KBM-7 (cell line): ENCODE data around the gene SCAPER.

Experiments used
- DNase-seq: peaks from one replicate; pipeline ENCODE4 v3.0.0-alpha.2; 2015
- in situ Hi-C: fragments of 300-500 bp; cut with MboI; formaldehyde crosslinking; loops from 2 replicates; pipeline ENCODE4 v1.14.3; 2020; ENCODE audit warnings: low sequenced_read_pairs, low pct_unique_long_range_greater_than_20kb, mixed read lengths

The SCAPER gene

DNA sequence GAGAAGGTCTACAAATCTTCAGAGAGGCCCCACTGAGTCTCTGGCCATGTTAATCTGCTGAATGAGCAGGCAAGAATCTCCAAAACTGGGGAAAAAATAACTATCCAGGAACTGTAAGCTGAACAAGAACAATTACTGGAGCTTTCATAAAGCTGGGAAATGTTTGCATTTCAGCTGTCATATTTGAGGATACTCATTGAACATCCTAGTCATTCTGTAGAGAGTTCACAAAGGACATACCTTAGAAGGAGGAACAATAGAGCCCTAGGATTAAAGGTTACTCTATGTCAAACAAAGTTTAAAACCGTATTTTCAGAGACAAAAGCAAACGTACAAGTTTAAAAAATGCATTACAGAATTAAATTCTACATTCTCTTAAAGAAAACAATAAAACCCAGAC lies 257.5 kb downstream of the SCAPER start:
- DNase-seq = no peak
- in situ Hi-C loops = no loop called here

- in situ Hi-C loops = no loop called here
- DNase-seq = no peak
Observed at GRCh38 chr15:76644646-76645045, 260.5 kb downstream of the SCAPER start.

DNA sequence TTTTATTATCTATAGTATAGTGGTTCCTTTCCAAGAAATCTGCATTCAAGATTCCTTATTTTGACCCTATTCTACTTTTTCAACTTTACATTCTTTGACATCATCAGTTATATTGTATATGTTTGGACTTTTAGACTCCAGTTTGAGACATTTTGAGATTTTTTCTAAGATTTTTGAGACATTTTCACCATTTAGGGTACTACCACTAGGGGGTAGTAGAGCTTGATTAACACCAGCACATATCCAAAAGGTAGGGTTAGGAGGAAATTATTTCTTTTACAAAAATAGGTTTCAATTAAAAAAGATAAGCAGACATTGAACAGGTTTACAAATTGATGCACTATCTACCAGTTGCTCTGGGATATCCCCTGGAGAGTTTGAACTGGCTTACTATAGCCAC lies 262.5 kb downstream of the SCAPER start:
- DNase-seq = peak; percentile 61
- in situ Hi-C loops = no loop called here

GRCh38 chr15:76637166-76637565 lies 268.0 kb downstream of the SCAPER start:
- DNase-seq = no peak
- in situ Hi-C loops = no loop called here

DNA sequence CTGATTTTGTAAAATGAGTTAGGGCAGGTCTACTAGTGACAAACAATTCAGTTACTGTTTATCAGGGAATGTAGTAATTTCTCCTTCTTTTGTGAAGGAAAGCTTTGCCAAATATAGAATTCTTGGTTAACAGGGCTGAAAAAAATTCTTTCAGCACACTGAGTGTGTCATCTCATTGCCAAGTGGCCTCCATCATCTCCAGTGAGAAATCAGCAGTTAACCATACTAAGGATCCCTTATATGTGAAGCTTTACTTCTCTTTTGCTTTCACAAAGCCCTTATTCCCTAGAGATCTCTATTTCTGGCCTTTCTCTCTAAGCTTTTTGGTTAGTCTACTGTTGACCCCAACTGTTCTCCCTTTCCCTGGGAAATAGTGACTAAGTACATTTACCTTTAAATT lies 269.1 kb downstream of the SCAPER start:
- in situ Hi-C loops = no loop called here

DNA sequence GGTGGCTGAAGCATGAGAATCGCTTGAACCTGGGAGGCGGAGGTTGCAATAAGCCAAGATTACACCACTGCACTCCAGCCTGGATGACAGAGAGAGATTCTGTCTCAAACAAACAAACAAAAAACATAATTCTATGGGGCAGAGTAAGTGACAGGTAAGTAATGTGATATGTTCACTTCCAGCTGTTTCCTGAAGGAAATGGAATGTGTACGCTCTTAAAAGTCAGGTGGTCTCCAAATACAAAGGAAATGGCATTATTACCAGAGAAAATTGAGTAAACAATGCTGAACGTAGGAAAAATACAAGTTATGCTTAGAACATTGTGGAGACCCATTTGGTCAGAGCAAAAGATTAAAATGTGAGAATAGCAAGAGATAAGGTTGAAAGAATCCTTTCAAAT lies 278.5 kb downstream of the SCAPER start:
- DNase-seq = no peak
- in situ Hi-C loops = no loop called here

More for the DNA sequence above, 269.1 kb downstream of the SCAPER start:
- no peak for DNase-seq

- no peak for DNase-seq
- in situ Hi-C loops = no loop called here
Observed at GRCh38 chr15:76625267-76625666, 279.9 kb downstream of the SCAPER start.

DNA sequence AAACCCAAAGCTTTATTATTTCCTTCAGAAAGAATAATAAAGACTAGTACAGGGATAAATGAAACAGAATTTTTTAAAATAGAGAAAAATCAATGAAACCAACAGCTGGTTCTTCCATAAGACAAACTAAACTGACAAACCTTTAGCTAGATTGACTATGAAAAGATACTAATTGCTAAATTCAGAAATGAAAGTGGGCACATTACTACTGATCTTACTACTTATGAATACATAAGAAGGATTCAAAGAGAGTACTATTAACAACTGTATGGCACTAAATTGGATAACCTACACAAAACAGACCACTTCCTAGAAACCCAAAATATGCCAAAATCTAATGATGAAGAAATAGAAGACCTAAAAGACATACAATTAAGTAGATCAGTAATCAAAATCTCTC lies 290.4 kb downstream of the SCAPER start:
- DNase-seq = no peak
- in situ Hi-C loops = no loop called here

- in situ Hi-C loops = loop anchor here (25.0 kb wide), 1 partner anchor 102 kb away; no protein-coding TSS in a partner anchor
Observed at GRCh38 chr15:76588811-76589747, 316.1 kb downstream of the SCAPER start.

GRCh38 chr15:76585576-76585897 lies 319.6 kb downstream of the SCAPER start:
- in situ Hi-C loops = loop anchor here (25.0 kb wide), 1 partner anchor 98 kb away; no protein-coding TSS in a partner anchor
- DNase-seq = no peak

More at GRCh38 chr15:76588811-76589747, 316.1 kb downstream of the SCAPER start:
- DNase-seq = no peak

GRCh38 chr15:76584868-76585575 lies 320.1 kb downstream of the SCAPER start:
- no peak for DNase-seq
- in situ Hi-C loops = loop anchor here (25.0 kb wide), 1 partner anchor 98 kb away; no protein-coding TSS in a partner anchor

DNA sequence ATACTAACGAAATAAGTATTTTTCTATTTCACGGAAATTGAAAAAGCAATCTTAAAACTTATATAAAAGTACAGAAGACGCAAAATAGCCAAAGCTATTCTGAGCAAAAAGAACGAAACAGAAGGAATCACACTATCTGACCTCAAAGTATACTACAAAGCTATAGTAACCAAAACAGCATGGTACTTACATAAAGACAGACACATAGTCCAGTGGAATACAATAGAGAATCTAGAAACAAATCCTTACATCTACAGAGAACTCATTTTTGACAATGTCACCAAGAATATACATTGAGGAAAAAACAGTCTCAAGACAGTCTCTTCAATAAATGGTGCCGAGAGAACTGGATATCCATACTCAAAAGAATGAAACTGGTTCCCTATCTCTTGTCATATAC lies 322.6 kb downstream of the SCAPER start:
- DNase-seq = no peak
- in situ Hi-C loops = loop anchor here (25.0 kb wide), 1 partner anchor 95 kb away; no protein-coding TSS in a partner anchor

DNA sequence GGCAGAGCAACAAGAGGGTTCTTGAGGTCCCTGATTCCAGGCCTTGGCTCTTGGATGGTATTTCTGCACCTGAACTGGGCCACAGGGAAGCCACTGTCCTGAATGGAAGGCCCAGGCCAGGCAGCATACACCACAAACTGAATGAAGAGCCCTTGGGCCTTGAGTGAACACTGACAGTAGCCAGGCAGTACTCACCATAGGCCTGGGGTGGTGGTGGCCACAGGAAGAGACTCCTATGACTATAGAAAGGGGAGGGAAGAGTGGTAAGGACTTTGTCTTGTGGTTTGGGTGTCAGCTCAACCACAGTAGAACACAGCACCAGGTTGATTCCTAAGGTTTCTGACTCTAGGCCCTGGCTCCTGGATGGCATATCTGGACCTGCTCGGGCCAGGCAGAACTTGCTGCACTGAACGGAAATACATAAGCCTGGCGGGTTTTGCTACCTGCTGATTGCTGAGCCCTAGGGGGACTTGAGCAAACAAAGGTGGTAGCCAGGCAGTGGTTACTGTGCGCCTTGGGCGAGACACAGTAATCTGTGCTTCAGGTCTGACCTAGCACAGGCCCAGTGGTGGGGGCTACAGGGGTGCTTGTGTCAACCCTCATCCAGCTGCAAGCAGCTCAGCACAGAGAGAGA lies 327.1 kb downstream of the SCAPER start:
- DNase-seq = no peak
- in situ Hi-C loops = loop anchor here (25.0 kb wide), 1 partner anchor 91 kb away; no protein-coding TSS in a partner anchor

DNA sequence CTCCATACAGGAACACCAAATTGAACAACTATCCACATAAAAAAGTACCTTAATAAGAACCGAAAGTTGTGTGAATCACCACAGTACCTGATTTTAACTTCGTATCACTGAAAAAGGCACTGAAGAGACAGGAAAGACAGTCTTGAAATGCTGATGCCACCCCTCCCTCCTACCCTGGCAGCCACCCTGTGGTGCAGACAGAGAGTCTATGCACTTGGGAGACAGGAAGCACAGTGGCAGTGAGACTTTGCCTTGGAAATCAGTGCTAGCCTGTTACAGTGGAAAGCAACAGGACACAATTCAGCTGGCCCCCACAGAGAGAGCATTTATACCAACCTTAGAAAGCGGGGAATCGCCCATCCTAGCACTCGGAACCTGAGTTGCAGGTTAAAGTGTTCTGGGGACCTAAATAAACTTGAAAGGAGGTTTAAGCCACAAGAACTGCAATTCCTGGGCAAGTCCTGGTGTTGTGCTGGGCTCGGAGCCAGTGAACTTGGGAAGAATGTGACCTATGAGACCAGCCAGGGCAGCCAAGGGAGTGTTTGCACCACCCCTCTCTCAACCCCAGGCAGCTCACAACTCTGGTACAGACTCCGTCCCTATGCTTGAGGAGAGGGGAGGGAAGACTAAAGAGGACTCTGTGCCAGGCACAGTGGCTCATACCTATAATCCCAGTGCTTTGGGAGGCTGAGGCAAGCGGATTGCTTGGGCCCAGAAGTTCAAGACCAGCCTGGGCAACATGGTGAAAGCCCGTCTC lies 328.4 kb downstream of the SCAPER start:
- DNase-seq = peak; percentile 24
- in situ Hi-C loops = loop anchor here (25.0 kb wide), 1 partner anchor 89 kb away; no protein-coding TSS in a partner anchor

DNA sequence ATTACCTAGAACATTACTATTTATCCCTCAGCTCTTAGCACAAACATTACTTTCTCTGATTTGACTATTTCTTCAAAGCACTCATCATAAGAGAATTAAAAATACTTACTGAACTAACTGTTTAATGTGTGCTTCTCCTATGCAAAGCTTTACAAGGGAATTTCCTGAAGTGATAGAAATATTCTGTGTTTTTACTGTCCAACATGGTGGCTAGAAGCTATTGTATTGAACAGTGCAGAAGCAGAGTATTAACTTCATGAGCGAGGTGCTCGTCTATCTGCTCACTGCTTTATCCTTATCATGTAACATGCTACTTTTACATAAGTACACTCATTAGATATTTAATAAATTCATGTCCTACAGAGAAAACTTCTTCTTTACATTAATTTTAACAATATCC lies 329.5 kb downstream of the SCAPER start:
- in situ Hi-C loops = loop anchor here (25.0 kb wide), 1 partner anchor 88 kb away; no protein-coding TSS in a partner anchor

GRCh38 chr15:76575274-76575673 lies 329.9 kb downstream of the SCAPER start:
- in situ Hi-C loops = loop anchor here (25.0 kb wide), 1 partner anchor 88 kb away; no protein-coding TSS in a partner anchor
- DNase-seq = peak; percentile 86

More for the DNA sequence above, 329.5 kb downstream of the SCAPER start:
- DNase-seq = no peak

DNA sequence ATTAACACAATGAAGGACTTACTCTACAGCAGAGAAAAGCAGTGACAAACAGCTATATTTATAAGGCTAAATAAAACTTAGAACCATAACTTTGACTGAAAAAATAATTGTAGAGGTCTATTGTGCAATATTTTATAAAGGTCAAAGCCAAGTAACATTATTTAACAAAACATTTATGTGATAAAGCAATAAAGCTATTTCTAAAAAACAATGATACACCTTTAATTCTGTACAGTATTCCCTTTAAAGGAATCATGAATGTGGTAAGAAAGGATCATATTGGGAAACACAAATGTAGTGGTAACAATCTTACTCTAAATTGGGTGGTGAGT lies 332.2 kb downstream of the SCAPER start:
- in situ Hi-C loops = no loop called here
- DNase-seq = no peak

- in situ Hi-C loops = no loop called here
- DNase-seq = no peak
Observed at GRCh38 chr15:76566276-76566675, 338.9 kb downstream of the SCAPER start.

DNA sequence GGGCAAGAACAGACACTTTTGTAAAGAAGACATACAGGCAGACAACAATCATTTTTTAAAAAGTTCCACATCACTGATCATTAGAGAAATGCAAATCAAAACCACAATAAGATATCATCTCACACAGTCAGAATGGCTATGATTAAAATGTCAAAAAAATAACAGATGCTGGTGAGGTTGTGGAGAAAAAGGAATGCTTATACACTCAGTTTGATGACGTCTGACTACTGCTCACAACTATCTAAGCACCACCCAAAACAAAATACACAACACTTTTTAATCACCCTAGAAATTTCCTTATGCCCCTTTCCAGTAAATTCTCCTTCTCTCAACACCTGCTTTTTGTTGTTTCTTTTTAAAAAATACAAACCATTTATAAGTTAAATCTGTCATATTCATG lies 339.8 kb downstream of the SCAPER start:
- DNase-seq = no peak
- in situ Hi-C loops = no loop called here
